Measurements from ENCODE around the gene NISCH.

Gene NISCH

DNA sequence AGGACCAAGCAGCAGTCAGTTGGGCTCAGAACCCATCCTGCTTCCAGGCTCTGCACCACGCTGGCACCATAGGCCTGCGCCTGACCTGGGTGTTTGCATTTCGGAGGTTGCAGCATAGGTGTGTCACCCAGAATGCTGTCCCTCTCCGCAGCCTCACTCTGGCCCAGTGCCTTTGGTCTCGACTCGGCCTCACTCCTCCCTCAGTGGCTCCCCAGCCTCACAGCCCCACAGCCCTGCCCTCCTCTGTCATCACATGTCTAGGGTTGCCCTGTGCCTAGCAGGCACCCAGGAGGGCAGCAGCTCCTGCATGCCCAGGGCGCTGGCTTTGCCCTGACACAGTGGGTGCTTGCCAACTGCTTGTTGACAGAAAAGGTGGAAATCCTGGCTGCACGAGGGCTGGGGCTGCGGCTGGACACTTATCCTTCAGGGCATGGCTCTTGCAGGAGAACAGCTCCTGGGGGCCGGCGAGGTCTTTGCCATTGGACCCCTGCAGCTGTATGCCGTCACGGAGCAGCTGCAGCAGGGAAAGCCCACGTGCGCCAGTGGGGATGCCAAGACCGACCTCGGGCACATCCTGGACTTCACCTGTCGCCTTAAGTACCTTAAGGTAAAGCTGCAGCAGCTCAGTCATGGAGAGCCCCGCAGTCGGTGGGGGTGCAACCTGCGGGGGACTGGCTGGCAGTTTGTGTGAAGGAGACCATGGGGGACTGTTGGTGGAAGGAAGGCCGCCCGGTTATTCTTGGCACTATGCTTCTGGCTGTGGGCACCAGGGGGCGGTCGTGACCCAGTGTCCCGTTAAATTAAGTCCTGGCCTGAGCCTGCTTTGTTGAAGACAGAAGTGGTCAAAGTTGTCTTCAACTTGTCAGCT is 16.2 kb downstream of the NISCH start:
- DNase-seq (ENCODE audit: low read depth, low spot score): no peak

DNA sequence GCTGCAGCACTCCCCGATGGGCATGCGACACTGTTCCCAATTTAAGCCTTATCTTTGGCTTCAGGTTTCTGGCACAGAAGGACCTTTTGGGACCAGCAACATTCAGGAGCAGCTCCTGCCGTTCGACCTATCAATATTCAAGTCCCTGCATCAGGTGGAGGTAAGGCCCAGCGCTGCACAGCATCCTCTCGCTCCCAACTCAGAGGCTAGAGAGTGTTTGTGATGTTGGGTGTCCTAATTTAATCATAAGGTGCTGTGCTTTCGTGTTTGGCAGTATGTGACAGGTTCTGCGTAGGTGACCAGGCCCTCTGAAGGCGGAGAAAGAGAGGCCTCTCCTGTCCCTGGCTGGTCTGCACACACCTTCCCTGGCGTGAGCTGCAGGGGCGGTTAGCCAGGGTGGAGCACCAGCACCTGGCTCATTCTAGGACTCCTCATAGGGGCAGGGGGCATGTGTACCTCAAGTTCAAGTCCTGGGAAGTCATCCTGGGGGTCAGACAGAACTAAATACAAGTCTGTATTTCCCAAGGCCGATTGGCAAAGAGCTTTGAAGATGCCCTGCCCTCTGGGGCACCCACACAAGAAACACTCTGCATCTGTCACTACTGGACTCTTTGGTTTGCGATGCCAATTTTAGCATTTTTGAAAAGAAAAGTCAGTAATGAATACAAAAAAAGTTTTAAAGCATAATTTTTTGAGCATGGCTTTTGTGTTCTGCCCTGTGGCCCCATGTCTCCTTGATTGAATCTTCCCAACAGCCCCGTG is 17.0 kb downstream of the NISCH start:
- no peak for DNase-seq (ENCODE audit: low read depth, low spot score)

DNA sequence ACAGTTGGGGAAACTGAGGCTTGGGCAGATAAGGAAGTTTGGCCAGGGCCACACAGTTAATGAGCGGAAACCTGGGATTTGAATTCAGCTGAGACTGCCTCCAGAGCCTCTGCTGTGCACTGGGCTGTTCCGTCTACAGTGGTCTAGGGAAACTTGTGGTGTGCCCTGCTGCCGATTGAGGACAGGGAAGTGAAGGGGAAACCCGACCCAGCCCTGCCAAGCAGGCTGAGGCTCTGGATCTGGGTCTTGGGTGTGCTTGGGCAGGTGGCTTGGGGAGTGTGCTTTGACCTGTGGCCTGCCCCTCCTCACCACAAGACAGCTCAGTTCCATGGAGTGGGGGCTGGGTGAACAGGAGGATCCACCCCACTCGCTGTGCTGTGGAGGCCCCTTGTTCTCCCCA is 17.6 kb downstream of the NISCH start:
- no peak for DNase-seq (ENCODE audit: low read depth, low spot score)

DNA sequence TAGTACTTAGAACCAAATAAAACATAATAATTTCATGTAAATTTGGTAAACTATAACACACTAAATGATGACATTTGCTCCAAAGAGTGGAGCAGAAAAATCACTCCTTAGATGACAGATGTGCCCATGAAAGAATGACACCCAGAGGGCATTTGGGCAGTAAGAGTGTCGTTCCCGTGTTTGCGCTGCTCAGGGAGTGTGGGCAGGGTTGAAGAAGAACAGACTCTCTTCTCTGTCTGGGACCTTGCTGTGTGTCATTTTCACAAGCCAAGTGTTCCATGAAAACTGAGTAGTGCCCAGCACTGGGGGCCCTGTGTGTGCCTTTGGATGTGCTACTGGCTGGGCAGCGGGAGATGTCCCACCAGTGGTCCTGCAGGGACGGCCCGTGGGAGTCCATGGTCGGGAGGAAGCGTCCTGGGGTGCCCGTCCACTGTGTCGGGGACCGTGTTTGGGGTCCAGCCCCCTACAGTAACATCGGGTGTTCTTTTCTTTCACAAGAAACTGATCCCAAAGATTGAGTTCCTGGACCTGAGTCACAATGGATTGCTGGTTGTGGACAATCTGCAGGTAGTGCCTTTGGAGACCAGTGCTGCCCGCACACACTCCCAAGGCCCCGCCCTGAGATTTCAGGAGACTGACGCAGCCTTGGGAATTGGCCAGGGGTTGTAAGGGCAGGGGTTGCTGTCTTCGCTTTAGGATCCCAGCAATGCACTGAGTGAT is 21.8 kb downstream of the NISCH start:
- DNase-seq (ENCODE audit: low read depth, low spot score): no peak

DNA sequence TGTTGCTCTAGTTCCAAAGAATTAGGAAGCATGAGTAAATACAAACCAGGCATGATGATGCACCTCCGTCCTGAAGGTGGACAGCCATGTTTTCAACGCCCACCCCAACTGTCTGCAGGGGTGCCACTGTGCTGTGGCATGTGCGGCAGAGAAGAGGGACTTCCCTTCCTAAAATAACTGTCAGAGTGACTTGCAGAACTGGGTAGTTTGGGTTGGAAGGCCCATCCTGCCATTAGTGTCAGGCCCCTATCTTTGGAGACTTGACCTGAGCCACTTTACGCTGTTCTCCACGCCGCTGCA is 22.3 kb downstream of the NISCH start:
- DNase-seq (ENCODE audit: low read depth, low spot score): no peak

DNA sequence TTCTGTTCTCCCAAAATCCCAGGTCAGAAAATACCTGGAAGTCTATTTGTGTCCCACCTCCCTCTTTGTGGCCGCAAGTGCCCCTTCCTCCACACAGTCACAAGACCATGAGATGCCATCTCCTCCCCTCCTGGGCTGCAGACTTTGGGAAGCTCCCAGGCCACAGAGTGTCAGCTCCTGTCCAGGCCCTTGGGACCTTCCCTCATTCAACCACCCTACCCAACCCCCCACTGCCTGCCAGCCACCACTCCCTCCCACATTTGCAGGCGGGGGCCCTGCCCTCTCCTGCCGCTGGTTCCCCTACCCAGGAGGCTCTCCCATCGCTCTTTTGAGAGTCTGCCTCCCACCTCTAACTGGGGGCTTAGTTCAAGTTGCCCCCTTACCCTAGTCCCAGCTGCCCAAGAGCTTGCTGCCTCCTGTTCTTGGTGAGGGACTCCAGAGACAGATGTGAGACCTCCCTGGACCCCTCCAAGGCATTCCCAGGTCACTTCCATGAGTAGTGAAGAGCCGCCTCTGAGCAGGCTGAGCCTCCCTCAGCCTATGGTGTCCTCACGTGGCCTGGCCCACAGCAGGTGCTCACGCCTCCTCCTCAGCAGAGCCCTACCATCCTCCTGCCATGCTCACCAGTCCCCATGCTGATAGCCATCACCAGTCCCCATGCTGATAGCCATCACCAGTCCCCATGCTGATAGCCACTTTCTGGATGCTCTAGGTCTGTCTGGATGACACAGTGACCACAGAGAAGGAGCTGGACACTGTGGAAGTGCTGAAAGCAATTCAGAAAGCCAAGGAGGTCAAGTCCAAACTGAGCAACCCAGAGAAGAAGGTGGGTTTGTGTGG is 23.9 kb downstream of the NISCH start:
- DNase-seq (ENCODE audit: low read depth, low spot score): no peak

DNA sequence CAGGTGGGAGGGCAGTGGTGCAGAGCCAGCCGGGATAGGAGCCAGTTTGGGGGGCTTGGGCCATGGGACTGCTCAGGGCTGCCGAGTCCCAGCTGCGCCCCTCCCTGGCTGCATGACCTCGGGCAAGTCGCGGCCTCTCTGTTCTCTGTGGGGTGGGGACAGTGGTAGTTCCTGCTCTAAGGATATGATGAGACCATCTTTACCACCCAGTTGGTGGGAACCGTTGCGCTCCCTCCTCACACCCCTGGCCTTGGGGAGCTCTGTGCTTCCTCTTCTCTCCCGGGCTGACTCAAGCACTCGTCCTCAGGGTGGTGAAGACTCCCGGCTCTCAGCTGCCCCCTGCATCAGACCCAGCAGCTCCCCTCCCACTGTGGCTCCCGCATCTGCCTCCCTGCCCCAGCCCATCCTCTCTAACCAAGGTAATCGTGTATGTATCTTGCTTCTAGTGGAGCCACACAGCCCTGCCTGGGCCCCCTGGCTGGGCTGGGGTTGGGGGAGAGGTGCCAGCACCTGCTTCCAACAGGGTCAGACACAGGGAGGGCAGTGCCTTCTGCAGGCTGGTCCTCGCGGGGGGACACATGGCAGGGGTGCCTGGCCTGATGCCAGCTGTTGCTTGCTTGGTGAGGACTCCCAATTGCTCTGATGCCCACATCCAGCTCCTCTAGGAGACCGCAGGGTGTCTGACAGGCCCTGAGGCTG is 24.6 kb downstream of the NISCH start:
- no peak for DNase-seq (ENCODE audit: low read depth, low spot score)

DNA sequence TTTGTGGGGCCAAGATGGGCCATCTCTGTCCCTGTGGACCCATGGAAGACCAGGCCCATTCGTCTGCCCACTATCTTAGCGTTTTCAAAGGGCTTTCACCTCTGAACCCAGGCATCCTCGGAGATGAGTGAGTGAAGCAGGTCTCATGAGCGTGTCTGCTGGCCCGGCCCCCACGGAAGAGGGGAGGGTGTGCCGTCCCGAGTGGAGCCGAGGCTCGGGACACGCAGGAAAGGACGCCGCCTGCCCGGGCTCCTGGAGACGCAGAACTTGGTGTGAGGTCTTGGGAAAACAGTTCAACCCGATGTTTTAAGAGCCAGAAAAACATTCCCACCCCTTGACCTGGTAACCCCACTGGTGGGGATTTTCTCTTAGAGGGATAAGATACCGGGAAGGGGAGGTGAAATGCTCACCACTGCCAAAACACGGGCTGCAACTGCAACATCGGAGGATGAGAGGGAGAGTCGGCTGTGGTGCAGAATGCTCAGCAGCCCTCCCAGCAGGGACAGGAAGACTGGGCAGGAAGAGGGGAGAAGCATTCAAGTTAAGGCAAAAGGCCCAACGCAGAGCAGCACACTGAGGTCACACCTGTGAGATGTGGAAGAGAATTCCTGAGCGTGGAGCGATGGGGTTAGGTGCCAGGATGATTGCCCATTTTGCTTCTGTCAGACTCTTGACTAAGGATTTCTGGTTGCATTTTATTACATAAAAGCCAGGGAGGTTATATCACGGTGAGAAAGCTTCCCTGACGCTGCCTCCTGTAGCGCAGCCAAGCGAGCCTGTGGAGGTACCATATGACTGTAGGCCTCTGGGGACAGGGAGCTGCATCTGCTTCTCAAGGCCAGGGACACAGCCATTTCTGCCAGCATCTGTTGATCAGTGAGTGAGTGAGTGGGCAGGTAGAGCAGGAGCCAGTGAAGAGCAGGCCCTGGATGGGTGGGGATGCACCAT is 25.6 kb downstream of the NISCH start:
- DNase-seq (ENCODE audit: low read depth, low spot score): no peak

DNA sequence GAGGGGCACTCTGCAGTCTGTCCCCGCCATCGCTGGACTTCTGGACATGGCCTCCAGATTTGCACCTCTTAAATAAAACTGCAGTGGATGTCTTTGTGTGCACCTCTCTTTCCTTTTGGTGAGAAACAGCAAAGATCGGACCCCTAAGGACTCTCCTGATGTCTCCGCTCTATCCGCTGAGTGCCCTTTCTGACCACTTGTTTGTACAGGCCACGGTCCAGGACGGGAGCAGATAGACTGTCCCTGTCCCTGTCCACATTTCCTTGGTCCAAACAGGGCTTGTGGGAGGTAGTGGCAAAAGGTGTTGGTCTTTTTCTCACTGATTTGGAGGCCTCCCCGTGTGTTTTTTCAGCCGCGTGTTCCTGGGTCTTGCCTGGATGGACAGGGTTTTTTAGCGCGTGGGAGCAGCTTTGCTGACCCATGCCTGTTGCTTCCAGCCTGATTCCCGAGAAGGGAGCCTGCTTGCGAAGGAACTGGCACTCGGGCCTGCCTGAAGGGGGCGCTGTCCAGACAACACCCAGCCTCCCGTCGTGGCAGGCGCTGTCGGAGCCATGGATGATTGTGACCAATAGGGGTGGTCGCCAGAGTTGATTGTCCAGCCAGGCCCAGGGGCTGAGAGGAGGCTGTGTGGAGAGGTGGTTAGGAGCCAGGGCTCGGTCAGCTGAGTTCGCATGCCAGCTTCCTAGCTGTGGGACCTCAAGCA is 26.6 kb downstream of the NISCH start:
- DNase-seq (ENCODE audit: low read depth, low spot score): no peak

DNA sequence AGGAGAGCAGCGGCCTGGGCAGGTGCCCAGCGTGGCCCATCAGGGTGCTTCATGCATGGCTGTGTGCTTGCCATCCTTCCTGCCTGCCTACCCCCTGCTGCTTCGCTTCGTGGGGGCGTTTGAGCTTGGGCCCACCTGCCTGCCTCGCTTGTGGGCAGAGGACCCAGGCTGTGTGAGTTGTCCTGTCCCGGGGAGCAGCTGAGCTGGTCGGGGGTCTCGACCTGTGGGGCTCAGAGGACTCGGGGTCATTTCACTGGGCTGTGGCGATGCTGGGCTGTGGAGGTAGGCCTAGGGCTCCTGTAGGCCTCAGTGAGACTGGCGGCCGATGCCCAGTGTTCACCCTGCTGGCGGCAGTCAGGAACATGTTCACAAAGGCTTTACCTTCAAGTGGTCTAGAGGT is 27.7 kb downstream of the NISCH start:
- DNase-seq (ENCODE audit: low read depth, low spot score): no peak

DNA sequence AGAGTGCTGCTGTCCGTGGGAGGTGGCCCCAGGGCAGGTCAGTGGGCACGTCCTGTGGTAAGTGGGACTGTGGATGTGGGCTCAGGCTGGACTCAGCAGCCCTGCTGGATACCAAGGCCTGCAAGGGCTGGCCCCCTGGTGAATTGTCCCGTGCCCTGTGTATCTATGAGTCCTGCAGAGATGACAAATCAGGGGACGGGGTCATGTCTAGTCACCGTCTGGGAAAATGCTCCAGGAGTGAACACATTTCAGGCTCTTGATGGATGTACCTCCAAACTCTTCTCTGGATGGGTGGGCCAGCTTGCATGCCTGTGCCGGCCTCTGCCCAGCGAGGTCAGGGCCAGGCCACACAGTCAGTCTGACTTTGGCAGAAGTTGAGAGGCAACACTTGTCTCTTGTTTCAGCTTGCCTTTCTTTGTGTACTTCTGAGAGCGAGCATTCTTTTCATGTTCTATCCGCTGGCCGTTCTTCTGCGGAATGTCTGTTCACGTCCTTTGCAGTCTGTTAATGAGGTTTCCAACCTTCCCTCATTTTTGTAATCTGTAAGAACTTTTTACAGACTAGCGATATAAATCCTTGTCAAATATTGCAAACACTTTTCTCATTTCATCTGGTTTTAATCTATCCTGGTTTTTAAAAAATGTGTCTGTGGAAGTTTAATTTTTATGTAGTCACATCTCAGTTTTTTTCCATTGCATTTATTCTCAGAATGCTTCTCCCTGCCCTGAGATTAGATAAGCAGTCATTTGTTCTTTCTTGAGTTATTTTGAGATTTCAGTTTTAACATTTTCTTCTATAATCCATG is 28.4 kb downstream of the NISCH start:
- no peak for DNase-seq (ENCODE audit: low read depth, low spot score)

DNA sequence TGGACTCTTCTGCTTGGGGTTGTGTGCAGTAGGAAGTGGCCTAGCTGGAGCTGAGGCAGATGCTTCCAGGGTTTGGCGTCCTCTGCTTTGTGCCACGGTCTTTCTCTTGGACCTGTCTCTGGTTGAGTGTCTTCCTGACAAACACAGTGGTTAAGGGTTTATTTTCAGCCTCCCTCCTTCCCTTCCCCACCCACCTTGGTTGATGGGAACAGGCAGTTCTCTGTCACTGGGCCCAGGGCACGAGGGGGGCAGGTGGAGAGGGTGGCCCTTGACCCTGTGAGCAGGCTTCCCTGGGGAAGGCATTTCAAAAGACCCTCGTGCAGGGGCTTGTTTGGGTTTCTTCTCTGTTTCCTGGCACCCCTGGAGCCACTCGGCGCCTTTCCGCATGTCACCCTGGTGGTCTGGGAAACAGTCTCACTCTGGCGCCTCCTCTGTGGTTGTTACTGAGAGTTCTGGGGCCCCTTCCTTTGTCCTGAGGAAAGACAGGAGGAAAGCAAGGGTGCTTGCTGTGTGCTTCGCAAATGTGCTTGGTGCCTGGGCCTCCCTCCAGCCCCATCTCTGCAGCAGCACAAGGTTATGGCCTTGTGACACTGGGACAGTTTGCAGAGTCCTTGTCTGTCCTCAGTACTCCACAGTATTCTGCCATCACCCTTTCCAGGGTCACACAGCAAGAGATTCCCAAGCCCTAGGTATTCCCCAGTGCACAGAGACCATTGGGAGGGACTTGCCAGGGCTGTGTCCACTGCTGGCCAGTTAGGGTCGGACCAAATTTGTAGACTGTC is 29.5 kb downstream of the NISCH start:
- no peak for DNase-seq (ENCODE audit: low read depth, low spot score)

DNA sequence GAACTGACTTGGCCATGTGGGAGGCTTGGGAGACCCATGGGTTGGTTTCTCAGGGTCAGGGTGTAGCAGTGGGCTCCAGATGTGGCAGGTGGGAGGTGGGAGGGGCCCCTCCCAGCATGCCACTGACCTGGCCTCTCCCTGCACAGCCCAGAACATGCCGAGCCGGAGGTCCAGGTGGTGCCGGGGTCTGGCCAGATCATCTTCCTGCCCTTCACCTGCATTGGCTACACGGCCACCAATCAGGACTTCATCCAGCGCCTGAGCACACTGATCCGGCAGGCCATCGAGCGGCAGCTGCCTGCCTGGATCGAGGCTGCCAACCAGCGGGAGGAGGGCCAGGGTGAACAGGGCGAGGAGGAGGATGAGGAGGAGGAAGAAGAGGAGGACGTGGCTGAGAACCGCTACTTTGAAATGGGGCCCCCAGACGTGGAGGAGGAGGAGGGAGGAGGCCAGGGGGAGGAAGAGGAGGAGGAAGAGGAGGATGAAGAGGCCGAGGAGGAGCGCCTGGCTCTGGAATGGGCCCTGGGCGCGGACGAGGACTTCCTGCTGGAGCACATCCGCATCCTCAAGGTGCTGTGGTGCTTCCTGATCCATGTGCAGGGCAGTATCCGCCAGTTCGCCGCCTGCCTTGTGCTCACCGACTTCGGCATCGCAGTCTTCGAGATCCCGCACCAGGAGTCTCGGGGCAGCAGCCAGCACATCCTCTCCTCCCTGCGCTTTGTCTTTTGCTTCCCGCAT is 31.8 kb downstream of the NISCH start:
- DNase-seq (ENCODE audit: low read depth, low spot score): no peak

DNA sequence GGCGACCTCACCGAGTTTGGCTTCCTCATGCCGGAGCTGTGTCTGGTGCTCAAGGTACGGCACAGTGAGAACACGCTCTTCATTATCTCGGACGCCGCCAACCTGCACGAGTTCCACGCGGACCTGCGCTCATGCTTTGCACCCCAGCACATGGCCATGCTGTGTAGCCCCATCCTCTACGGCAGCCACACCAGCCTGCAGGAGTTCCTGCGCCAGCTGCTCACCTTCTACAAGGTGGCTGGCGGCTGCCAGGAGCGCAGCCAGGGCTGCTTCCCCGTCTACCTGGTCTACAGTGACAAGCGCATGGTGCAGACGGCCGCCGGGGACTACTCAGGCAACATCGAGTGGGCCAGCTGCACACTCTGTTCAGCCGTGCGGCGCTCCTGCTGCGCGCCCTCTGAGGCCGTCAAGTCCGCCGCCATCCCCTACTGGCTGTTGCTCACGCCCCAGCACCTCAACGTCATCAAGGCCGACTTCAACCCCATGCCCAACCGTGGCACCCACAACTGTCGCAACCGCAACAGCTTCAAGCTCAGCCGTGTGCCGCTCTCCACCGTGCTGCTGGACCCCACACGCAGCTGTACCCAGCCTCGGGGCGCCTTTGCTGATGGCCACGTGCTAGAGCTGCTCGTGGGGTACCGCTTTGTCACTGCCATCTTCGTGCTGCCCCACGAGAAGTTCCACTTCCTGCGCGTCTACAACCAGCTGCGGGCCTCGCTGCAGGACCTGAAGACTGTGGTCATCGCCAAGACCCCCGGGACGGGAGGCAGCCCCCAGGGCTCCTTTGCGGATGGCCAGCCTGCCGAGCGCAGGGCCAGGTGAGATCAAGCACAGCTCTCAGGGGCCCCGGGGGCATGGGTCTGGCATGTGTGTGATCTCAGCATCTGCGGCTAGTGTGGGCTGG is 32.6 kb downstream of the NISCH start:
- no peak for DNase-seq (ENCODE audit: low read depth, low spot score)

DNA sequence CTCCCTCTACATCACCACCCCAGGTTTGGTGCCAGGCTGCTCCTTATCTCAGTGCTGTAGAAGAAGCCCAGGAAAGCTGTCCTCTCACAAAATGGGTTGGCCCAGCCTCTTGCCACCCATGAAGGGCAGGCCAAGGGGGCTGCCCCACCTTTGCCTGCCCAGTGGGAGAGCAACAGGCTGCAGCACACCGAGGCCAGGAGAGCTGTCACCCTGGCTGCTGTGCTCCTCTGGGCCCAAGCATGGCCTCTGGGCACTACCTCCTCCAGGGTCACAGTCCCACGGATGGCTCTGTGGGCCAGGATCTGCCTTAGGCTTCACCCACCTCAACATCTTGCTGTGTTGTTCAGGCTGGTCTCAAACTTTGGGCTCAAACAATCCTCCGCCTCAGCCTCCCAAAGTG is 33.3 kb downstream of the NISCH start:
- DNase-seq (ENCODE audit: low read depth, low spot score): no peak

DNA sequence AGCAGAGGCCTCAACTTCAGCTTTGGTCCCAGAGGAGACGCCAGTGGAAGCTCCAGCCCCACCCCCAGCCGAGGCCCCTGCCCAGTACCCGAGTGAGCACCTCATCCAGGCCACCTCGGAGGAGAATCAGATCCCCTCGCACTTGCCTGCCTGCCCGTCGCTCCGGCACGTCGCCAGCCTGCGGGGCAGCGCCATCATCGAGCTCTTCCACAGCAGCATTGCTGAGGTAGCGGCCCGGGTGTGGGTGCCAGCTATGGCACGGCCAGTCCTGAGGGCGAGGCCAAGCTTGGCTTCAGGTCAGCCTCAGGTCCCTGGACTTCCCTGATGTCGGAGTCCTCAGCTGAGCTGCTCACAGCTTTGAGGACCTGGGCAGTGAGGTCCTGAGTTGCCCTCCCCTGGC is 34.0 kb downstream of the NISCH start:
- DNase-seq (ENCODE audit: low read depth, low spot score): no peak
